GM21367 (cell line): ENCODE data around the gene SUFU.

Experiments
- ATAC-seq: cut with Tn5 transposase; IDR thresholded peaks from one replicate; pipeline ENCODE4 v1.9.1; 2021; ENCODE audit not compliant: unreplicated experiment

The SUFU gene

DNA sequence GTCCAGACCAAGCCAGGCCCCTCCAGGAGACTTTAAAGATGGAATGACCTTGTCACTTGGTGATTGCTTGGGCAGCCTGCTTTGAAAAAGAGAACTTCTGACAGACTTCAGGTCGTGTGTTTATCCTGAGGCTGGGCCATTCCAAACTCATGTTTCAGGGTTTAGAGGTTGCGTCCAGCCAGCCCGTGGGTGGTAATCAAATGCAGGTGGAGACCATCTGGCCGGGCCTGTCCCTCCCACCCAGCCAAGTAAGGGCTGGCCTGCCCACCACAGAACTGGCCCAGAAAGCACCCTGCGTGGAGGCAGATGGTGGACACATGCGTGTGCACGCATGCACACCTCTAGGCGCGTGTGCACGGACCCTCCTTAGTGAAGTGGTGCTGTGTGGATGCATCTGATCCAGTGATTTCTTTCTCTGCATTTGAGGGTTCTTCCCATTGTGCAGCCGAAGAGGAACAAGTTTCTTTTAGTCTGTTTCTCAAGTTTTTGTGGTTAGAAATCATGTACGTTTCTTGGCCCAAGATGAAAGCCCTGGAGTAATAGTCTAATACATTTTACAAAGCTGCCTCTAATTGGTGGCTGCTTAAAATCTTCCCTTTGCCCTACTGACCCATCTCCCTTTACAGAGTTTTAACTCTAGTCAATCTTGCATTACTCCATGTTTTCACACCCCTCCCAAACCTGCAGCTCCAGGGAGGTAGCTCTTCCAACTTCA, 43.0 kb downstream of the SUFU start:
- ATAC-seq: no peak

DNA sequence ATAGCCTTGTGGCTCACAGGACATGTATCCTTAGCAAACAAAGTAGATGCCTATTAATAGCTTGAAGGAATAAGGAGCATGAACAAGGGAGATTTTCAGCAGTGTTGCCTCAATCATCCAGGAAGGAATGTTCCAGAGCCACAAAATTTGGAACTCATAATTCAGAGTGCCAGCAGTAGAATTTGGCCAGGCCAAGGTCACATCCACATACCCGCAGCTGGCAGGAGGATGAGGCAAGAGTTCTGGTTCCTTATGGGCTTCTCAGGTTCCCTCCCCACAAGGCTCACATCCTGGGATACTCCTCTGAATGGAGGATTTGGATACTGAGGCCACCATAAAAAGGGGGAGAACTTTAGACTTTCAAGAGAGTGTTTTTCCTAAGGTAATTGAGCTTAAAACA, 45.8 kb downstream of the SUFU start:
- no peak for ATAC-seq

DNA sequence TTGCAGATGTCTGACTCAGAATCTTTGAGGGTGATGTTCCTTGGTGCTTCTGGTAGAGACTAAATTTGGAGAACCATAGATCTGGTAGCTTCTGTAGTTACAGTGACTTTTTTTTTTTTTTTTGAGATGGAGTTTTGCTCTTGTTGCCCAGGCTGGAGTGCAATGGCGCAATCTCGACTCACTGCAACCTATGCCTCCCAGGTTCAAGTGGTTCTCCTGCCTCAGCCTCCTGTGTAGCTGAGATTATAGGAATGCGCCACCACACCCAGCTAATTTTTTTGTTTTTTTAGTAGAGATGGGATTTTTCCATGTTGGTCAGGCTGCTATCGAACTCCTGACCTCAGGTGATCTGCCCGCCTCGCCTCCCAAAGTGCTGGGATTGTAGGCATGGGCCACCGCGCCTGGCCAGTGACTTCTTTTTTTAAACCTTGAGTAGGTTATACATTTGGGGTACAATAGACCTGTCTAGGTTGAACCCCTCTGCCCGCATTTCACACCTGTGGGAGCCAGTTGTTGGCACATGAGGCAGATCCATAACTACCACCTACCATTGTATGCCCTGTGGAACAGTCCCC, 47.0 kb downstream of the SUFU start:
- no peak for ATAC-seq

- ATAC-seq: no peak
Measured at GRCh38 chr10:102552533-102552932, 48.8 kb downstream of the SUFU start.

DNA sequence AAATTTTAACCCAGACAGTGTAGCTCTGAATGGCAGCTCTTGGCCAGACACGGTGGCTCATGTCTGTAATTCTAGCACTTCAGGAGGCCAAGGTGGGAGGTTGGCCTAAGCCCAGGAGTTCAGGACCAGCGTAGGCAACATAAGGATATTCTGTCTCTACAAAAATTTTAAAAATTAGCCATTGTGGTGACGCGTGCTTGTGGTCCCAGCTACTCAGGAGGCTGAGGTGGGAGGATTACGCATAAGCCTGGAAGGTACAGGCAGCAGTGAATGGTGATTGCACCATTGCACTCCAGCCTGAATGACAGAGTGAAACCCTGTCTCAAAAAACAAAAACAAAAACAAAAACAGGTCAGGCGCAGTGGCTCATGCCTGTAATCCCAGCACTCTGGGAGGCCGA, 50.0 kb downstream of the SUFU start:
- ATAC-seq: no peak

GRCh38 chr10:102554531-102554930, 50.8 kb downstream of the SUFU start:
- no peak for ATAC-seq

DNA sequence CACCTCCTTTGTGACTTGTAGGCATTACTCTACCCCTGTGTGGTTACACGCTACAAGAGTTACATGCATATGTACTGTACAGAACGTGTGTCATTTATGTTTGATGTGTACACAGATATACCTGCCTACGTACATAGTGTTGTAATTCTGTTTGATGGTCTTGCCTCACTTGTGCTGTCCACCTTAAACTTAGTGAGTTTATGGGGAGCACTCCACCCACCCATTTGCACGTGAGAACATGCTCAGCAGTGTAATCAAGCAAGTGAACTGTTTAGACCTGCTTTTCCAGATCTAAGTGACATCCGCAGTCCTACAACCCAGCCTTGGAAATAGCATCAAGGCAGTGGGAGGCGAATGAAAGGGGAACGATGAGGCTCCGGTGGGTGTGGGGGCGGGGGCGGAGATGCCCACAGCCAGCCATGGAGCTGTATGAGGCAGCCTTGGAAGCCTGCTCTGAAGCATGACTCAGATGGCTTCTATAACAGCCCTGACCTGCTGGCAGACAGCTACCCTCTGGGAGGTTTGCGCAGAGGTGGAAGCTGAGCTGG, 52.1 kb downstream of the SUFU start:
- ATAC-seq: no peak

- no peak for ATAC-seq
Measured at GRCh38 chr10:102557569-102557968, 53.8 kb downstream of the SUFU start.

GRCh38 chr10:102559764-102560163, 56.0 kb downstream of the SUFU start:
- no peak for ATAC-seq

- no peak for ATAC-seq
Measured at GRCh38 chr10:102564209-102564834, 60.5 kb downstream of the SUFU start.

DNA sequence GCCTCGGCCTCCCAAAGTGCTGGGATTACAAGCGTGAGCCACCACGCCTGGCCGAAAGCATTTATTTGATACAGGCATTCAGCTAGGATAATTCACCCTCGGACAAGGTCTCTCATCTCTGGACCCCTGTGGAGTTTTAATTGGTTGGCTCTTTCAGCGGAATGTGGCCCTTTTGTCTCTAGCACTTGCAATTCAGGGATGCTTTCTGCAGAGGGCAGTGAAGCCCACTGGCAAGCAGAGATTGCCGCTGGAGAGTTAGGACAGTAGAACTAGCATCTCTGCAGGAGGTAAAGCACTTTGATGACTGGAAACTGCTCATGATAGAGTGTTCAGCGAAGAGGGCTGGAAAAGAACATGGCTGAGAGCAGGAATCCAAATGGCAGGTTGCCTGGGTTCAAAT, 62.0 kb downstream of the SUFU start:
- no peak for ATAC-seq

DNA sequence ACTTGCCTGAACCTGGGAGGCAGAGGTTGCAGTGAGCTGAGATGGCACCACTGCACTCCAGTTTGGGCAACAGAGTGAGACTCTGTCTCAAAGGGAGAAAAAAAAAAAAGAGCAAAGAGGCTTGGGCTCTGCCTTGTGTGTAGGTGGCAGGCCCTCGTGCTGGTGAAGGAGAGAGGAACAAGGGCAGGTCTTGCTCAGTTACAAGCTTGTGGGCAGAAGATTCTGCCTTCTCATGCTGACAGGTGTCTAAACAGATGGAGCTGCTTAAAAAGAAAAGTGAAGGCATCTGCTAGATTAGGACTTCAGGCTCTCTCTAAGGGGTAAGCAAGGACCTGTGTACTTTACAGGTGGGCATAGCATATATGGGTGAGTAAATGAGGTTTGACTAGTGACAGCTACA, 75.0 kb downstream of the SUFU start:
- ATAC-seq: no peak

- no peak for ATAC-seq
Measured at GRCh38 chr10:102579328-102579727, 75.6 kb downstream of the SUFU start.

DNA sequence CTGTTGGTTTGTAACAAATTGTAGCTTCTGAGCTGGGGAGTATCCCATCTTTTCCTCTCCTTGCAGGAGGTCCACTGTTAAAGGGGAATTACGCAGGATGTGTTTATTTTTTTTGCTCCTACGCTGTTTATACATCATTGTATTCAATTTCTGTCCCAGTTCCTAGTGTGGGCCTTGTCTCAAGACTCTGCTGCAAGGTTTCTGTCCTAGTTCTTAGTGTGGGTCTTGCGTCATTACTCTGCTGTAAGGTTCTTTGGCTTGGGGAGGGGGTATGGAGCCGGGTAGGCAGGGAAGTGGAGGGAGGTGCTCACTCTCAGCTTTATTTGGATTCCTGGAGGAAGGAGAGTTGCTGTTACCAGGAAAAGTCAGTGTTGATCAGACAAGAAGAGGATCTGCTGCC, 76.5 kb downstream of the SUFU start:
- ATAC-seq: no peak

- ATAC-seq: no peak
Measured at GRCh38 chr10:102581401-102581800, 77.6 kb downstream of the SUFU start.

GRCh38 chr10:102581981-102582580, 78.3 kb downstream of the SUFU start:
- no peak for ATAC-seq

GRCh38 chr10:102583435-102584417, 80.0 kb downstream of the SUFU start:
- no peak for ATAC-seq

DNA sequence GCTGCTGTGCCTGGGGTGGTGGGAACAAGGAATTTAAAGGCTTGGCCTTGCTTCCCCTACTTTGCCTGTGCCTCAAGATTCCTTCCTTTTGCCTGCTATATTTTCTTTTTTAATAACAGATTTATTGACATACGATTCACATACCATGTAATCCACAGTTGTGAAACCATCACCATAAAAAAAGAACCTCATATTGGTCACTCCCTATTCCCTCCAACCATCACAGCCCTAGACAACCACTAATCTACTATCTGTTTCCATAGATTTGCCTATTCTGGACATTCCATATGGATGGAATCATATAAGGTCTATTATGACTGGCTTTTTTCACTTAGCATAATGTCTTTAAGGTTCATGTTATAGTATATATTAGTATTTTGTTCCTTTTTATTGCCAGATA, 81.3 kb downstream of the SUFU start:
- ATAC-seq: no peak

DNA sequence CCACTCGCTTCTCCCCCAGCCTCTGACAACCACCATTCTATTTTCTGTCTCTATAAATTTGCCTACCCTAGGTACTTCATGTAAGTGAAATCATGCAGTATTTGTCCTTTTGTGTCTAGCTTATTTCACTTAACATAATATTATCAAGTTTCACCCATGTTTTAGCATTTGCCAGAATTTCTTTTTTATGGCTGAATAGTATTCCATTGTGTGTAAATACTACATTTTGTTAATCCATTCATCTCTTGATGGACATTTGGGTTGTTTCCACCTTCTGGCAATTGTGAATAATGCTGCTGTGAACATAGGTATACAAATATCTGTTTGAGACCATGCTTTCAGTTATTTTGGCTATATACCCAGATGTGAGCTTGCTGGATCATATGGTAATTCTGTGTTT, 83.1 kb downstream of the SUFU start:
- ATAC-seq: no peak

- no peak for ATAC-seq
Measured at GRCh38 chr10:102588875-102589274, 85.1 kb downstream of the SUFU start.
